Muscle of arm (tissue), 12 donors: ENCODE results near the gene IL1RAPL2. TPM values are rescaled to one million over a fixed set of nuclear protein-coding genes. Genes with fewer than 3 reads are reported as not detected.
"Not testable (repeated sequence)": the region's sequence is repeated elsewhere in the genome, so short reads cannot be mapped to it uniquely, and the experiment has no call there.

Experiments
- DNase-seq: peaks from one replicate; pipeline ENCODE4 v3.0.0-alpha.2; 2013
- polyA plus RNA-seq, 12 donors: library from polyadenylated mRNA; unstranded; fragments of 120-200 nt; gene quantifications; one replicate each; pipeline ENCODE4 v1.2.1, GENCODE V29; 2013; ENCODE audit not compliant: insufficient read length in 12 of 12

The IL1RAPL2 gene
- polyA plus RNA-seq, 12 donors, result 1.7 to 4.2 (median 2.8) TPM; not detected in 2

- DNase-seq, result no peak
These were observed 584.6 kb downstream of the IL1RAPL2 start for GRCh38 chrX:105150557-105150956.

GRCh38 chrX:105167233-105167632 is 601.2 kb downstream of the IL1RAPL2 start:
- DNase-seq, result no peak

GRCh38 chrX:105168577-105168976 is 602.6 kb downstream of the IL1RAPL2 start:
- DNase-seq, result no peak

GRCh38 chrX:105173071-105173470 is 607.1 kb downstream of the IL1RAPL2 start:
- no peak for DNase-seq

- no peak for DNase-seq
These were observed 613.6 kb downstream of the IL1RAPL2 start for GRCh38 chrX:105179644-105180043.

- DNase-seq, result no peak
These were observed 623.1 kb downstream of the IL1RAPL2 start for GRCh38 chrX:105189093-105189492.

- DNase-seq, result peak; percentile 35
These were observed 624.4 kb downstream of the IL1RAPL2 start for GRCh38 chrX:105190252-105190853.

GRCh38 chrX:105191878-105192277 is 625.9 kb downstream of the IL1RAPL2 start:
- no peak for DNase-seq

- no peak for DNase-seq
These were observed 643.4 kb downstream of the IL1RAPL2 start for GRCh38 chrX:105209406-105209805.

- no peak for DNase-seq
These were observed 644.3 kb downstream of the IL1RAPL2 start for GRCh38 chrX:105210258-105210657.

GRCh38 chrX:105211066-105211575 is 645.1 kb downstream of the IL1RAPL2 start:
- DNase-seq, result no peak

GRCh38 chrX:105219454-105220401 is 653.7 kb downstream of the IL1RAPL2 start:
- DNase-seq, result no peak

- DNase-seq, result no peak
These were observed 654.6 kb downstream of the IL1RAPL2 start, which contains the start of gene TEX13A for GRCh38 chrX:105220636-105221035. Gene TEX13A, minus strand, starts transcription at chrX:105220694. Its CDS starts 297 bp downstream, at chrX:105220397.

- DNase-seq, result no peak
These were observed 655.4 kb downstream of the IL1RAPL2 start for GRCh38 chrX:105221374-105221773.

- no peak for DNase-seq
These were observed 660.5 kb downstream of the IL1RAPL2 start for GRCh38 chrX:105226499-105226898.

- no peak for DNase-seq
These were observed 662.6 kb downstream of the IL1RAPL2 start for GRCh38 chrX:105228602-105229001.

GRCh38 chrX:105229146-105229545 is 663.1 kb downstream of the IL1RAPL2 start:
- no peak for DNase-seq

GRCh38 chrX:105237407-105237806 is 671.4 kb downstream of the IL1RAPL2 start:
- DNase-seq, result not testable (repeated sequence)

- no peak for DNase-seq
These were observed 675.1 kb downstream of the IL1RAPL2 start for GRCh38 chrX:105241056-105241455.

- DNase-seq, result no peak
These were observed 694.5 kb downstream of the IL1RAPL2 start for GRCh38 chrX:105260291-105261043.

- no peak for DNase-seq
These were observed 697.2 kb downstream of the IL1RAPL2 start for GRCh38 chrX:105263171-105263570.

GRCh38 chrX:105263801-105264200 is 697.8 kb downstream of the IL1RAPL2 start:
- no peak for DNase-seq
